Measurements from ENCODE around the gene PNPLA5. TPM values are rescaled to one million over a fixed set of nuclear protein-coding genes. Genes with fewer than 3 reads are reported as not detected.

The PNPLA5 gene
- total RNA-seq, 2 donors from 2014 or later, result not detected

DNA sequence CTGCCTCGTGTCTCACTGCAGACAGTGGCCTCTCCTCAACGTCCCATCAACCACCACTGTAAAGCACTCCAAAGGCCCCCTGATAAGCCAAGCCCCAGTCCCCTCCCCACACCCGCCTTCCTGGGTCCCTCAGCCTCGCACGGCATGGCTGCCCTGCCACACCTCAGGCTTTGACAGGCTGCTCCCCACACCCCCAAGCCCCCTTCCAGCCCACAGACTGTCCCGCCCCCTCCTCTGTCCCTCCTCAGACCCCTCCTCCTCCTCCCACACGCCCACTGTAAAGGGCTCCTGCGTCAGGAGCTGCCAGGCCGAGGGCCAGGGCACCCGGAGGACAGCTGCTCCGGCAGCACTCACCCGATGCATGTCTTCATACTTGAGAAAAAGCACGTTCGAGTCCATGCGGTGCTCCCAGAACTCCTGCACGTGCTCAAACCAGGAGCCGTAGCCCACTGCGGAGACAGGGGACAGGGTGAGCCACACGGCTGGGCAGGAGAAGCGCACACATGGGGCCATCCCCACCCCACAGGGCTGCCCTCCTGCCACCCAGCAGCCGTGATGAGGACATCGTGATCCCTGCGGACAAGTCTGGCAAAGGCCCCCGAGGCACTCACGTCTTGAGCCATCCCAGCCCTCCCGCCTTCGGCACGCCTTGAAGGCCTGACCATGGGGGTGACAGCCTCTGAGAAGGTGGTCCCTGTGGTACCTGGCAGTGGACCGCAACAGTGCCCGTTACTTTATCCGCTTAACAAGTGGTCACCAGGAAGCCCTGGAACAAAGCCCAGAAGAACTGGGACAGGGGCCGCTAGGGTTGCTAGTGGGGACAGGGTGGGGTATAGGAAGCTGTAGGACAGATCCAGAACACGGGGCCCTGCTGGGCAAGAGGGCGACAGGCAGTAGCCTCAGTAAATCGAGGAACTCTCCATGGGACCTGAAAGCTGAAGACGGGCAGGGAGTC is 58.2 kb downstream of the PNPLA5 start:
- Histone ChIP-seq H3K27me3 (replicated peaks; ENCODE audit: insufficient read depth) (no peaks in the 10 kb centered on the region), H3K27ac (no peak overlapping the region), H3K9me3 (no peaks in the 10 kb centered on the region), H3K4me3 (no peak overlapping the region), H3K4me1 (ENCODE audit: control insufficient read depth in 1 of 2, low read depth in 2 of 2) (peaks cover 0 to 5% of the 10 kb centered on the region in 2 donors), H3K36me3 (no peaks in the 10 kb centered on the region)
- DNase-seq (ENCODE audit: low spot score) (no peak), ATAC-seq (ENCODE audit: insufficient number of reproducible peaks, low FRiP score, low read depth) (no peak)
- TF ChIP-seq, protein P1, sequence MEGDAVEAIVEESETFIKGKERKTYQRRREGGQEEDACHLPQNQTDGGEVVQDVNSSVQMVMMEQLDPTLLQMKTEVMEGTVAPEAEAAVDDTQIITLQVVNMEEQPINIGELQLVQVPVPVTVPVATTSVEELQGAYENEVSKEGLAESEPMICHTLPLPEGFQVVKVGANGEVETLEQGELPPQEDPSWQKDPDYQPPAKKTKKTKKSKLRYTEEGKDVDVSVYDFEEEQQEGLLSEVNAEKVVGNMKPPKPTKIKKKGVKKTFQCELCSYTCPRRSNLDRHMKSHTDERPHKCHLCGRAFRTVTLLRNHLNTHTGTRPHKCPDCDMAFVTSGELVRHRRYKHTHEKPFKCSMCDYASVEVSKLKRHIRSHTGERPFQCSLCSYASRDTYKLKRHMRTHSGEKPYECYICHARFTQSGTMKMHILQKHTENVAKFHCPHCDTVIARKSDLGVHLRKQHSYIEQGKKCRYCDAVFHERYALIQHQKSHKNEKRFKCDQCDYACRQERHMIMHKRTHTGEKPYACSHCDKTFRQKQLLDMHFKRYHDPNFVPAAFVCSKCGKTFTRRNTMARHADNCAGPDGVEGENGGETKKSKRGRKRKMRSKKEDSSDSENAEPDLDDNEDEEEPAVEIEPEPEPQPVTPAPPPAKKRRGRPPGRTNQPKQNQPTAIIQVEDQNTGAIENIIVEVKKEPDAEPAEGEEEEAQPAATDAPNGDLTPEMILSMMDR (IDR thresholded peaks at IDR 0.05), result no peak

DNA sequence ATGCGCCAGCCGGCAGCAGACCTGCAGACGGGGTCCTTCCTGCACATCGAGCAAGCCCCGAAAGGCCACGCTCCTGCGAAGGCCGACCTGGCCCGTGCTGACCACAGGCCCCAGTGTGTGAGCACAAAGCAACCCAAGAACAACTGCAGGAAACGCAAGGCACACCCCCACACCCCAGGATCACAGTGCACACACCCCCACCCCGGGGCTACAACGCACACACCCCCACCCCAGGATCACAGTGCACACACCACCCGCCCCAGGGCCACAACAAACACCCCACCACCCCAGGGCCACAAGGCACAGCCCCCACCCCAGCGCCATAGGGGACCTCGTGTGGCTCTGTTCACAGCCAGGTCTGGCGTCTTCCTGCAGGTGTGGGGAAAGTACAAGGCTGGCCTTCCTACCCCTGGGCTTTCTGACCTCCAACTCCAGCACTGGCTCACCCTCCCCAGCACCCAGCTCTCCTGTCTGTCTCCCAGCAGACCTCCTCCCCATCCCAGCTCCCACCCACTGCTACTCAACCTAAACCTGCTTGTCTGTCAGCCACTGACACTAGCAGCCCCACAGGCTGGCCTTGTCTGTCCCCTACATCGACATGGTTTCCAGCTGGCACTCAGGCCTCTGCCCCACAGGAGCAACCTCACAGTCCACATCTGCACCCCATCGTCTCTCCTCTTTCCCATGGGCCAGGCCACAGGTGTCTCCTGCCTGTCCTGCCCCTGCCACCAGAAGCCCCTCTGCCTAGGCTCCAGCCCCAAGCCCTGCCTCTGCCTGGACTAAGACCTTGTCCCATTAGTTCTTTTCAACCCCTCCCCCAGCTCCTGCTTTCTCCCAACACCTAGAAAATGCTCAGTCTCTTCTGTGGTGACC is 59.2 kb downstream of the PNPLA5 start:
- Histone ChIP-seq H3K9me3 (no peaks in the 10 kb centered on the region), H3K4me1 (ENCODE audit: control insufficient read depth in 1 of 2, low read depth in 2 of 2) (peaks cover 0 to 5% of the 10 kb centered on the region in 2 donors), H3K36me3 (no peaks in the 10 kb centered on the region), H3K27me3 (replicated peaks; ENCODE audit: insufficient read depth) (no peaks in the 10 kb centered on the region), H3K27ac (no peak overlapping the region), H3K4me3 (no peak overlapping the region)
- DNase-seq (ENCODE audit: low spot score), result no peak
- ATAC-seq (ENCODE audit: insufficient number of reproducible peaks, low FRiP score, low read depth), result no peak
- TF ChIP-seq, protein P1 (IDR thresholded peaks at IDR 0.05), result no peak

DNA sequence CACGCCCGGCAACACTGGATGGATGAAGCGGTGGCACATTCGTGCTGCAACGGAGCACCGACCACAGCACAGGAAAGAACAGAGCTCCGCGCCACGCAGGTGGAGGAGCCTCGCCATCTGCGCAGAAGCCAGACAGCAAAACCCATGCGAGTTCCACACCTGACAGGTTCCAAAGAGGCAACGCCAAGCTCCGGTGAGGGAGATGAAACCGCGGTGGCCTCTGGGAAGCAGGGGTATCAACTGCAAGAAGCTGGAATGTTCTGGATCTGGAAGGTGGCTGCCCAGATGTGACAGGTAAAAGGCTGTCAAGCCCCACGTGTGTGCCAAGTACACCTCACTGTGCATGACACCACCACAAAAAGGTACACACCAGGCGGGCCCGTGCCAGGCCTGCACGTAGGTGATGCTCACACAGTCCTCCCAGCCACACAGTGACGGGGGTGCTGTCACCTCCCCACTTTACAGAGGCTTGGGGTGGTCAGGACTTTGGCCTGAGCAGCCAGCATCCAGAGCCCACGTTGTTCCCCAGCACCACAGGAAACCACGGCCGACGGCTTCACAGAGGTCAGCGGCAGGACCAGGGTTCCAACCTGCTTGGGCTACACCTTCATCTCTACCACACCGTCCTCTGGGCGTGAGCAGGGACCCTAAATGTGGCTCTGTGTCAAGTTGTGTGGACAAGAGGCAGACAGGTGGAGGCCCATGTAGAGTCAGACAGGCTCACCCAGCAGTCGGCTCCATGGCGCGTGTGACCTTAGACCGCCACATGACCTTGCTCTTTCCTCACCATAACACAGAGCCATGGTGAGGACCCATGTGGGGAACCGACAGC is 60.0 kb downstream of the PNPLA5 start:
- no peaks in the 10 kb centered on the region for H3K36me3 ChIP-seq
- TF ChIP-seq, protein P1 (IDR thresholded peaks at IDR 0.05), result no peak
- no peaks in the 10 kb centered on the region for H3K27me3 ChIP-seq (replicated peaks; ENCODE audit: insufficient read depth)
- no peaks in the 10 kb centered on the region for H3K9me3 ChIP-seq
- no peak overlapping the region for H3K4me3 ChIP-seq
- no peak overlapping the region for H3K27ac ChIP-seq
- ATAC-seq (ENCODE audit: insufficient number of reproducible peaks, low FRiP score, low read depth) (no peak), DNase-seq (ENCODE audit: low spot score) (no peak)
- peaks cover 0 to 11% of the 10 kb centered on the region in 2 donors for H3K4me1 ChIP-seq (ENCODE audit: control insufficient read depth in 1 of 2, low read depth in 2 of 2)

DNA sequence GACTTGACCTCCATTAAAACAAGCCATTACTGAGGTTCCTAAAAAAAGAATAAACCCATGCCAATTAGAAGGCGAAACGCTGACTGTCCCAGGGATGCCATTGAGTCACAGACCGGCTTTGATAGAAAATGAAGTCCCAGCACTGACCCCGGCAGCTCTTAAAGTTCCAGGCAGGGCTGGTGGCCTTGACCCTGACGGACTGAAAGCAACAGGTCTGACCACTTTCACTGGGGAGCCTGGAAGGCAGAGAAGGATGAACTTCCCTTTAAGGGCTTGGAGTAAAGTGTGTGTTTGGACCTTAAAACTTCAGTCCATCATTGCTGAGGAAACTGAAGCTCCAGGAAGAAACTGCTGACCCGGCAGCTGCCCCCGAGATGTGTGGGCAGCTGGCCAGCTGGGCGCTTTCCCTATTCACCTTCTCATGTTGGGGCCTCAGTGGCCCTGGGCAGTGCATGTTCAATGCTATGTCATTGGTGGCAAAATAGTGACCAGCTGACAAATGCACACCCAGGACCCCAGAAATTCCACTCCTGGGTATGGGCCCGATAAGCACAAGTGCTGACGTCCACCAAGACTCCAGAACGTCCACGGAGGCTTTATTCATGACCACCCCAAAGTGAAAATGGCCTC is 60.8 kb downstream of the PNPLA5 start:
- TF ChIP-seq, protein P1 (IDR thresholded peaks at IDR 0.05), result no peak
- Histone ChIP-seq H3K9me3 (no peaks in the 10 kb centered on the region), H3K36me3 (no peaks in the 10 kb centered on the region), H3K4me1 (ENCODE audit: control insufficient read depth in 1 of 2, low read depth in 2 of 2) (peaks cover 0 to 12% of the 10 kb centered on the region in 2 donors), H3K27ac (no peak overlapping the region), H3K27me3 (replicated peaks; ENCODE audit: insufficient read depth) (no peaks in the 10 kb centered on the region), H3K4me3 (no peak overlapping the region)
- no peak for DNase-seq (ENCODE audit: low spot score)
- no peak for ATAC-seq (ENCODE audit: insufficient number of reproducible peaks, low FRiP score, low read depth)
